ENCODE data around the gene GAS7. TPM values are rescaled to one million over a fixed set of nuclear protein-coding genes. Genes with fewer than 3 reads are reported as not detected.

The GAS7 gene
- total and polyA plus RNA-seq, 2 donors (not counting 1 experiment from before 2014, with no cell fraction given): 3.4 to 13.6 TPM

GRCh38 chr17:10215286-10215685, 16.9 kb upstream of the GAS7 start:
- H3K79me2 ChIP-seq (ENCODE audit: control insufficient read depth, insufficient read depth, low read length): no peaks in the 10 kb centered on the region
- DNase-seq (no peak), ATAC-seq (ENCODE audit: low read depth) (no peak)
- Mint-ChIP-seq H3K9me3 (ENCODE audit: insufficient read depth) (peaks cover 4% of the 10 kb centered on the region), H3K27ac (no peak overlapping the region), H3K4me1 (no peaks in the 10 kb centered on the region), H3K27me3 (peaks cover 9% of the 10 kb centered on the region), H3K4me3 (no peak overlapping the region)
- no peaks in the 10 kb centered on the region for H3K36me3 ChIP-seq (replicated peaks in 1 of 2; ENCODE audit: control extremely low read depth in 1 of 2, control insufficient read depth in 1 of 2, extremely low read depth in 1 of 2, insufficient read depth in 2 of 2, low read length in 1 of 2)
- intact Hi-C loops (cut with micrococcal nuclease): no loop called here
- H3K9me3 ChIP-seq (ENCODE audit: control extremely low read depth in 1 of 3, control insufficient read depth in 2 of 3, insufficient read depth in 1 of 3, low read length in 2 of 3): peaks cover 0 to 12% (median 2%) of the 10 kb centered on the region in 3 donors
- POLR2A ChIA-PET: no interaction called here
- H2AFZ ChIP-seq (ENCODE audit: insufficient read depth, low read depth, low read length, poor library complexity, severe bottlenecking): no peak overlapping the region
- no peak overlapping the region for H3K27ac ChIP-seq (ENCODE audit: low read length in 2 of 2)
- no peaks in the 10 kb centered on the region for H3K4me1 ChIP-seq (ENCODE audit: control insufficient read depth in 2 of 2, insufficient read depth in 2 of 2, low read length in 2 of 2)
- H3K4me2 ChIP-seq (replicated peaks; ENCODE audit: low read depth, low read length, poor library complexity, severe bottlenecking): no peak overlapping the region
- TF ChIP-seq EZH2 (IDR thresholded peaks at IDR 0.05; ENCODE audit: borderline replicate concordance, insufficient read depth, low read depth, low read length, poor library complexity, severe bottlenecking): no peak
- TF ChIP-seq CTCF (IDR thresholded peaks at IDR 0.05): no peak
- no peaks in the 10 kb centered on the region for H4K20me1 ChIP-seq (ENCODE audit: control insufficient read depth, insufficient read depth, low read length, poor library complexity, severe bottlenecking)
- WGBS (ENCODE audit: insufficient coverage): 94% methylated on average over 2 of the region's 8 CpGs
- H3K27me3 ChIP-seq (replicated peaks in 1 of 4; ENCODE audit: control extremely low read depth in 1 of 4, control insufficient read depth in 3 of 4, insufficient read depth in 4 of 4, low read length in 3 of 4): no peaks in the 10 kb centered on the region
- H3K9ac ChIP-seq (ENCODE audit: low read length): no peak overlapping the region
- CTCF ChIA-PET: interaction anchor here (0.7 kb wide), 1 partner anchor 180 kb away, joined by 4 read pairs; no protein-coding TSS in a partner anchor
- no peak overlapping the region for H3K4me3 ChIP-seq (ENCODE audit: control extremely low read depth in 1 of 5, extremely low read depth in 1 of 5, insufficient read depth in 1 of 5, low read depth in 2 of 5, low read length in 4 of 5)

GRCh38 chr17:10211666-10212065, 13.3 kb upstream of the GAS7 start:
- H3K9me3 Mint-ChIP-seq (ENCODE audit: insufficient read depth): peaks cover 2% of the 10 kb centered on the region
- no peak overlapping the region for H3K27ac Mint-ChIP-seq
- H3K9me3 ChIP-seq (ENCODE audit: control extremely low read depth in 1 of 3, control insufficient read depth in 2 of 3, insufficient read depth in 1 of 3, low read length in 2 of 3): no peaks in the 10 kb centered on the region
- CTCF ChIA-PET: no interaction called here
- no peak overlapping the region for H3K4me3 Mint-ChIP-seq
- no peak overlapping the region for H3K9ac ChIP-seq (ENCODE audit: low read length)
- H3K4me1 Mint-ChIP-seq: no peaks in the 10 kb centered on the region
- no peak overlapping the region for H3K27ac ChIP-seq (ENCODE audit: low read length in 2 of 2)
- DNase-seq (no peak), ATAC-seq (ENCODE audit: low read depth) (no peak)
- H3K4me3 ChIP-seq (ENCODE audit: control extremely low read depth in 1 of 5, extremely low read depth in 1 of 5, insufficient read depth in 1 of 5, low read depth in 2 of 5, low read length in 4 of 5): no peak overlapping the region
- WGBS (ENCODE audit: insufficient coverage): 100% methylated on average over 1 of the region's 8 CpGs
- H3K27me3 Mint-ChIP-seq: no peaks in the 10 kb centered on the region
- no peaks in the 10 kb centered on the region for H4K20me1 ChIP-seq (ENCODE audit: control insufficient read depth, insufficient read depth, low read length, poor library complexity, severe bottlenecking)
- H3K4me1 ChIP-seq (ENCODE audit: control insufficient read depth in 2 of 2, insufficient read depth in 2 of 2, low read length in 2 of 2): no peaks in the 10 kb centered on the region
- TF ChIP-seq CTCF (IDR thresholded peaks at IDR 0.05) (no peak), EZH2 (IDR thresholded peaks at IDR 0.05; ENCODE audit: borderline replicate concordance, insufficient read depth, low read depth, low read length, poor library complexity, severe bottlenecking) (no peak)
- H3K79me2 ChIP-seq (ENCODE audit: control insufficient read depth, insufficient read depth, low read length): no peaks in the 10 kb centered on the region
- H3K27me3 ChIP-seq (replicated peaks in 1 of 4; ENCODE audit: control extremely low read depth in 1 of 4, control insufficient read depth in 3 of 4, insufficient read depth in 4 of 4, low read length in 3 of 4): no peaks in the 10 kb centered on the region
- no peak overlapping the region for H3K4me2 ChIP-seq (replicated peaks; ENCODE audit: low read depth, low read length, poor library complexity, severe bottlenecking)
- POLR2A ChIA-PET: no interaction called here
- intact Hi-C loops (cut with micrococcal nuclease): no loop called here
- H2AFZ ChIP-seq (ENCODE audit: insufficient read depth, low read depth, low read length, poor library complexity, severe bottlenecking): no peak overlapping the region
- no peaks in the 10 kb centered on the region for H3K36me3 ChIP-seq (replicated peaks in 1 of 2; ENCODE audit: control extremely low read depth in 1 of 2, control insufficient read depth in 1 of 2, extremely low read depth in 1 of 2, insufficient read depth in 2 of 2, low read length in 1 of 2)

Data from B cell (primary cell).